HG02970 (cell line): ENCODE results near the gene GRHPR.
"Not testable (repeated sequence)": the region's sequence is repeated elsewhere in the genome, so short reads cannot be mapped to it uniquely, and the experiment has no call there.

ENCODE experiments used
- ATAC-seq: cut with Tn5 transposase; IDR thresholded peaks from one replicate; pipeline ENCODE4 v1.9.1; 2021; ENCODE audit warnings: mild to moderate bottlenecking, moderate library complexity, moderate number of reproducible peaks; ENCODE audit not compliant: unreplicated experiment, low FRiP score

The GRHPR gene

DNA sequence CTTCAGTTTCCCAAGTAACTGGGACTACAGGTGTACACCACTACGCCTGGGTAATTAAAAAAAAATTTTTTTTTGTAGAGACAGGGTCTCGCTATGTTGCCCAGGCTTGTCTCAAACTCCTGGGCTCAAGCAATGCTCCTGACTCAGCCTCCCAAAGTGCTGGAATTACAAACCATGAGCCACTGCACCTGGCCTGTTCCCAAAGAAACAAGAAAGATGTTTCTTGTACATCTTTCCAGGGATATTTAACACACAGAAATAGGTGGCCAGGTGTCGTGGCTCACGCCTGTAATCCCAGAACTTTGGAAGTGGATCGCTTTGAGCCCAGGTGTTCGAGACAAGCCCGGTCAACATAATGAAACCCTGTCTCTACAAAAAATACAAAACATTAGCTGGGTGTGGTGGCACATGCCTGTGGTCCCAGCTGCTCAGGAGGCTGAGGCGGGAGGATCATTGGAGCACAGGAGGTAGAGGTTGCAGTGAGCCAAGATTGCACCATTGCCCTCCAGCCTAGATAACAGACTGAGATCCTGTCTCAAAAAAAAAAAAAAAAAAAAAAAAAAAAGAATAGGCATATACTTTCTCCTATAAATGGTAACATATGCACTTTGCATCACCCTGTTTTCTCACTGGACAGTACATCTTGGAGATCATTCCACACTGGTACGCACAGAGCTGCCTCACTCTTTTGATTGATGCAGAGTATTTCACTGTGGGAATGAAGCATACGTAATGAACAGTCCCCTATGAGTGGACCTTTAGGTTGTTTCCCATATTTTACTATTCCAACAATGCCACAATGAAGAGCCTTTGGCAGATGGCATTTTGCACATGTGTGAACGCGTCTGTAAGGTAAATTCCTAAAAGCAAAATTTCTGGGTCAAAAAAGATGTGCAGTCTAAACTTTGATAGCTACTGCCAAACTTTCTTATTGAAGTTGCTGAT is 2.0 kb upstream of the GRHPR start:
- no peak for ATAC-seq

DNA sequence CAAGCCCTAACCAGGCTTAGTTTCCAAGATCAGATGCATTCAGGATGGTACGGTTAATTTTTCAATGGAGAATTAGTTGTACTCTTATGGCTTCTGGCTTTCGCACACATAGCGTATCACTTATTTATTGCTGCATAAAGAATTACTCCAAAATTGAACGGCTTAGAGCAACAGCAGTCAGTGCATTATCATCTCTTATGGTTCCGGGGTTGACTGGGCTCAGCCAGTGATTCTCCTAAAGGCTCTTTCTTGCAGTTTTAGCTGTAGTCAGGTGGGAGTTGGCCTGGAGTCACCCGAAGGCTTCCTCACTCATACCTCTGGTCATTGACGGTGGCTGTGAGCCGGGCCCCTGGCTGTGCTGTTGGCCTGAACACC is 595 bp upstream of the GRHPR start:
- no peak for ATAC-seq

DNA sequence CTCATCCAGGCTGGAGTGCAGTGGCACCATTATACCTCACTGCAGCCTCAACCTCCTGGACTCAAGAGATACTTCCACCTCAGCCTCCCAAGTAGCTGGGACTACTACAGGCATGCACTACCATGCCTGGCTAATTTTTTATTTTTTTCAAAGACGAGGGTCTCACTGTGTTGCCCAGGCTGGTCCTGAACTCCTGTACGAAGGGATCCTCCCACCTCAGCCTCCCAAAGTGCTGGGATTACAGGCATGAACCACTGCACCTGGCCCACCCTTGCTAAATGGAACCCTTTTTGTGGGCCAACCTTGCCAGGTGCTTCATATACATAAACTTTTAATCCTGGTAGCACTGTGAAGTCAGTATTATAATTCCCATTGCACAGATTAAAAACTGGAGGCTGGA is 1.0 kb downstream of the GRHPR start:
- ATAC-seq: no peak

DNA sequence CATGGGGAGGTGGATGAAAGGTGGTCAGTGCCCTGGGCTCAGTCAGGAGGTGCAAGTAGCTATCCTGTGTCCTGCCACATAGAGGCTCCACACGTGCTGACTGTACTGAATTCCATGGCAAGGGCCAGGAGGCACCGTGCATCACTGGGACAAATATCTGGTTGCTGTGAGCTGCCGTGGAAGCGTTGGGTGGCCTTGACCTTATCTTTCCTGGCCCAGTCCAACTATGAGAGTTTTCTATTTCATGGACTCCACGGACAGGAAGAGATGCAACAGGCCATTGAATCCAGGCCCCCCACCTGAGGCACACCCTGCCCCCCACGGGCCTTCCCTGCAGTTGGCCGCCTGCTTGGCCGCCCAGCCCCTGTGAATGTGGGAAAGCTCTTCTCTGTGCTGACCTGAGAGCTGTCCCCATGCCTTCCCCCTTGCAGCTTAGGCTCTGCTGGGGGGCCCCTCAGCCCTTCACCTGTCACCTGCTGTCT is 1.7 kb downstream of the GRHPR start:
- ATAC-seq: no peak

DNA sequence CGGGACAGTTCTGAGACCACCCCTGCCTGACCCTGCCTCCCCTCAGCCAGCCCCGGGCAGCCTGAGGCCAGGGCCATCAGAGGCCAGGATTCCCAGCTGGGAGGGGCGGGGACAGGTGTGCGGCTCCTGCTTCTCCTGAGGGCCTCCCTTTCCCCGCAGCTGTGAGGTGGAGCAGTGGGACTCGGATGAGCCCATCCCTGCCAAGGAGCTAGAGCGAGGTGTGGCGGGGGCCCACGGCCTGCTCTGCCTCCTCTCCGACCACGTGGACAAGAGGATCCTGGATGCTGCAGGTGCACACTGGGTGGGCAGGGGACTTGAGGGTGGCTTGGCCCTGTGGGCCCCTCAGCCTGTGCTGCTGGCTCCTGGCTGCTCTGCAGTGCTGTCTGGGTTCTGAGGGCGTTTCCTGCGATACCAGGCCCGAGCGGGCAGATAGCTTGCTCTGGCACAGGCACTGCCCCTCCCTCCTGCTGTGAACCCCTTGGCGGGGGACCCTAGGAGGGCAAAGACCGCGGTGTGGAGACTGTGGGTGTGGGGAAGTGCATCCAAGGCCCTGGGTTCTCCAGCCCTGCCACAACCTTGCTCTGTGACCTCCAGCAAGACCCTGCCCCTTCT is 2.3 kb downstream of the GRHPR start:
- no peak for ATAC-seq

DNA sequence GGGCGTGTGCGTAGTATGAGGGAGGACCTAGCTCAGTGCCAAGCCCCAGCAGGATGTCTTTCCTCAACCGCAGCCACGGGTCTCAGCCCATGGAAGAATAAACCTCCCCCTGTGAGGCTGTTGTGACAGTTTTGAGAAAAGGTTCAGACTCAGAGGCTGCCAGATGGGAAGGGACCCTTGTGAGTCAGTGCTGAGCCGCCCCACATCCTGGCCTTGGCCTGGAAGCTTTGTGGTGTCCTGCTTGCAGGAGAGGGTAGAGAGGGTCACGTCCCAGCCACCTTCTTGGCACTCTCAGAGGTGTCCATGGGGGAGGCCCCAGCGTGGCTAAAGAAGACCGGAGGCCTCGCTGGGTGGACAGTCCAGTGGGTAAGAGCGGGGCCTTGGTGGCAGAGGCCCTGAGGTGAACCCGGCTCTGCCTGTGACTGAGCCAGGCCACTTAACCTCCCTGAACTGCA is 2.8 kb downstream of the GRHPR start:
- ATAC-seq: no peak

DNA sequence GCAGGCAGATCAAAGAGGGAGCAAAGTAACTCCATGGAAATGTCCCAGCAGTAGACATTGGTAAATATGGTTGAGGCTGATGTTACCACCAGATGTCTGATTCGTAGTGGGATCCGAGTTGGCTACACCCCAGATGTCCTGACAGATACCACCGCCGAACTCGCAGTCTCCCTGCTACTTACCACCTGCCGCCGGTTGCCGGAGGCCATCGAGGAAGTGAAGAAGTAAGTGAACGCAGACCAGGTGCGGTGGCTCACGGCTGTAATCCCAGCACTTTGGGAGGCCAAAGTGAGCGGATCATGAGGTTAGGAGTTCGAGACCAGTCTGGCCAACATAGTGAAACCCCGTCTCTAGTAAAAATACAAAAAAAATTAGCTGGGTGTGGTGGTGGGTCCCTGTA is 3.9 kb downstream of the GRHPR start:
- ATAC-seq: not testable (repeated sequence)

DNA sequence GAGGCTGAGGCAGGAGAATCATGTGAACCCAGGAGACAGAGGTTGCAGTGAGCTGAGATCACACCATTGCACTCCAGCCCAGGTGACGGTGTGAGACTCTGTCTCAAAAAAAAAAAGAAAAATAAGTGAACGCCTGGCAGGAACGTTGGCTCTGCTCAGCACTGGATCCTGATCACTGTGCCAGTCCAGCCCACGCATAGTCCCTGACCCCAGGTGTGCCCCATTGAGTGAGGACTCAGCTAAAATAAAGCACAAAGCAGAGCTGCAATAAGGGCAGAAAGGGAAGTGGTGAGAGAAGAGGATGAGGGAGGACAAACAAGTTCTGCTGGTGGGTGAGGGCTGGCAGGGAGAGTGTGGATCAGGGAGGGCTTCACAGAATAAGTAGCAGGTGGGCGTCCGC is 4.3 kb downstream of the GRHPR start:
- no peak for ATAC-seq

DNA sequence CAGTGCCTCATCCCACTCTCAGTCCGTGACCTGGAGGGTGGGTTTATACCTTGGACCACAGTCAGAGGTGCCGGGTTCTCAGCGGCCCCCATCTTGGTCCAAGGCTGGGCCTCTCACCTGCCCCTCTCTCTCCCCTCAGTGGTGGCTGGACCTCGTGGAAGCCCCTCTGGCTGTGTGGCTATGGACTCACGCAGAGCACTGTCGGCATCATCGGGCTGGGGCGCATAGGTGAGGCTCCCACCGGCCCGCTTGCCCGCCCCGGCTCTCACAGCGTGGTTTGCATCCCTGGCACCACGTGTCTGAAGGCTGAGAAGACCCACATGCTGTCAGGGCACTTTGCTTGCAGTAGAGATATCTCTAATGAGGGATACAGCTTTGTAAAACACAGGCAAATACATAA is 5.8 kb downstream of the GRHPR start:
- no peak for ATAC-seq

DNA sequence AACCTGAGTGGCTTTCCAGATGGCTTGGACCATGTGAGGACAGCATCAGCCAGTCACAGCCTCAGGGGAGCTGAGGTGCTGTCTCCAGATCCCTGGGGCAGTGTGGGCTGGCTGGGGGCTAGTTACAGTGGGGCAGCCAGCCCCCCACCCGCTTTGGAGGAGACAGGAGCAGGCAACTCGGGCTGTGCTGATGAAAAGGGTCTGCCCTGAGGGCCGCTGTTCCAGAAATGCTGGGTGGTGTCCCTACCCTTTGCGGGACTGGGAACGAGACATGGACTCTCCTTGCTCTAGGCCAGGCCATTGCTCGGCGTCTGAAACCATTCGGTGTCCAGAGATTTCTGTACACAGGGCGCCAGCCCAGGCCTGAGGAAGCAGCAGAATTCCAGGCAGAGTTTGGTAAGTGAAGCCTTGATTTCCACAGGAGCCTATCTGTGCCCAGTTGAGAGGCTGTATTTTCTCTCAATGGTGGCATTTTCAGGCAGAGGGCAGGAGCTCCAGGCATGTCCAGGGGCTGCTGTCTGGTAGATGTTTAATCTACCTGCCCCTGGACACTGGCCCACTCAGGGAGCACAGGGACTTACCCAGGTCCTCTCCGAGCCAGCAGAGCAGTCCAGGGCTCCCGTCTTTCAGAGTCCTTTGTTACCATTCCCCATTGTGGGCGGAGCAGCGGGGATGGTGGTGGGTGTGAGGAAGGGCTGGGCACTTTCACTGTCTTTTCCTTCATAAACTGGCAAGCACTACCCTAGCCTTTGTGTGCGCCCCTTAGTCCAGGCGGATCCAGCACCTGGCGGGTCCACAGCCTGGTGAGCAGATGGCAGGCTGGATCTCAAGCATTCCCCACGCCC is 7.2 kb downstream of the GRHPR start:
- no peak for ATAC-seq

DNA sequence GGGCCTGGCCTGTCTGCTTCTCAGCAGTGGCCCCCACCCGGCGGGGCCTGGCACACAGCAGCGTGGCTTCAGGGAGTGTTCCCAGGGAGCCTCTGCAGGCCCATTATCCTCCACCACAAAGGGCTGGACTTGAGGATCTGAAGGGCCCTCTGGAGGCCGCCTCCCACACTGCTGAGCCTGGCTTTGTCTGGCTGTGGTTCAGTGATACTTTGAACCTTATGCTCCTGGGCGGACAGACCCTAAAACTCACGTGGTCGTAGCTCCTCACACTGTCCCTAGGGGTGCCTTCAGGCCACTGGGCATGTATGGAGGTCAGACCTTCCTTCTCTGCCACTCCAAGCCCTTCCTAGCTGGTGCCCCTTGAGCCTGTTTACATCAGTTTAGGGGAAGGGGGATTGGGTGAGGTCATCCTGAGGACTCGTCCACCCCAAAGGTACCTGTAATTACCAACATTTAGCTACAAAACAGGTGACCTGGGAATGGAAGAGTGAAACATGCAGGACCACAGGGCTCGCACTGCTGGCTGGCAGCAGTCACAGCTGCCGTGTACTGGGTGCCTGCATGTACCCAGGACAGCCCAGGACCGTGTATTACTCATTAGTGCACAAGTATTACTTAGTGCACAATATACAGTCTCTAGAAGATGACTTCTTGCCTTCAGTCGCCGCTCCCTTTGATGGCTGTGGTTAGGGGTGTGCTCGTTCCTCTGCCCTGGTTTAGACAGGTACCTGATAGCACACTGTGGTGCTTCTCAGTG is 8.5 kb downstream of the GRHPR start:
- no peak for ATAC-seq

DNA sequence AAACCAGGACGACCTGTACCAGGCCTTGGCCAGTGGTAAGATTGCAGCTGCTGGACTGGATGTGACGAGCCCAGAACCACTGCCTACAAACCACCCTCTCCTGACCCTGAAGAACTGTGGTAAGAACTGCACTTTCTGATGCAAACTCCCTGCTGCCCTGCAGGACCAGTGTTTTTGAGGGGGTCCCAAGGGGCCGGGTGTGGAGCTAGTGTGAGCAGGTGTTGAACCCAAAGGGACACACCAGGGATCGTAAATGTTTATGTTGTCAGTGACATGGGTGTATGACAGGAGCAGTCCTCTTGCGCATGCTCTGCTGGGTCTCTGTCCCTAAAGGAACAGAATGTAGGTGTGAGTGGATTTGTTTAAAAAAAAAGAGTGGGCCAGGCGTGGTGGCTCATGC is 9.5 kb downstream of the GRHPR start:
- ATAC-seq: no peak

DNA sequence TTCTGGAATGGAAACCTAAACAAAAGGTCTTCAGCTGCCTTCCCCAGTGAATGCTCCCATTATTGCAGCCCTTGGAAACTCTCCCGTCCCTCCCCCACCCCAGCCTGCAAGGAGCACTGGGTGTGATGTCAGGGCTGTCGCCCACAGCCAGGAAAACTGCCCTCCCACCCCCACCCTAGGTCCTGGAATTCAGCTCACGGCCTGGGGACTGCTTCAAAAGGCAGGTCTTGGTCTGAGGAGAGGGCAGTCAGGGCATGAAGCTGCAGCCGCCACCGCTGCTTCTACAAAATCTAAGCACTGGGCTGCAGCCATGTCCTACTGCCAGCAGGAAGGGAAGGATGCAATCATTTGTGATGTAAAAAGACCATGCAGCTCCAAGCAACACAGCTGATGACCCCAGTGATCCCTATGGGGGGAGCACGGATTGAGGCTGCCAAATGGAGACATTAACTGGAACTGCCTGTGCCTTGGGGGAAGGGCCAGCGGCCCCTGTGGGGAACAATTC is 11.4 kb downstream of the GRHPR start:
- no peak for ATAC-seq

DNA sequence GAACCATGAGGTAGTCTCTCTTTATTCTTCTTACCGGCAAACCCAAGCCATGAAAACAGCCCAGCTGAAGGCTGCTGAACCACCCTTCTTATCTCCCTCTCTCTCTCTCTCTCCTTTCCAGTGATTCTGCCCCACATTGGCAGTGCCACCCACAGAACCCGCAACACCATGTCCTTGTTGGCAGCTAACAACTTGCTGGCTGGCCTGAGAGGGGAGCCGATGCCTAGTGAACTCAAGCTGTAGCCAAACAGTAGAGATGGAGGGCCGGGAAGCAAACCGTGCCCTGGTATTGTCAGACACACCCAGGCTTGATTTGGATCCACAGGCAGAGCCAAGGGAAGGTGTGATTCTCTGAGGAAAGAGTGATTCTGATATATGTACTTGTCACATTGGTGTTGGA is 14.0 kb downstream of the GRHPR start:
- ATAC-seq: no peak

DNA sequence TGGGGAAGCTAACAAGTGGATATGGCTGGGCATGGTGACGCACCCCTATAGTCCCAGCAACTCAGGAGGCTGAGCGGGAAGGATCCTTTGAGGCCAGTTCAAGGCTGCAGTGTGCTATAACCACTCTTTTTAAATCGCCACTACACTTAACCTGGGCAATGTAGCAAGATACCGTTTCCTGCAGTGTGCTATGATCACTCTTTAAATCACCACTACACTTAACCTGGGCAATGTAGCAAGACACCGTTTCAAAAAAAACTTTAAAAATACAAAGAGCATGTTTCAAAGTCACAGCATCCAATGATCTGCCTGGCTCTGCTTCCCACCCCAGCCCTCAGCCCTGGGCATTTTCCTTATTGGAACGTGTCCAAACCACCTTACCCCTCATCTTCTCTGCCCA is 14.5 kb downstream of the GRHPR start:
- no peak for ATAC-seq

DNA sequence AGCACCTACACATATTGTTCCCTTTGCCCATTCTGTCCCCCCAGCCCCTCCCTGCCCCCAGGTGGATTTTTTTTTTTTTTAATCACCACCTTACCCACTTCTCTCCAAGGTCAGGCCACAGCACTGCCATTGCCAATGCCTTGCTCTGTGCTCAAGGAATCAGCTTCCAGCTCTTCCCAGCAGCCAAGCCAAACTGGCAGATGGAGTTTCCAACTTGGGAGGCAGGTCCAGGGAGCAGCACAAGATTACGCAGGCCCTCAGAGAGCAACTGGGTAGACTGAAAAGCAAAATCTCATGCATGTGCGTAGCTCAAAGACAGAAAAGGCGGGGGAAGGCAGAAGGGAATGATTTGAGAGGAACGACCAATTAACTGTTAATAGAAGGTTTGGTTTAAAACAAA is 15.1 kb downstream of the GRHPR start:
- no peak for ATAC-seq

DNA sequence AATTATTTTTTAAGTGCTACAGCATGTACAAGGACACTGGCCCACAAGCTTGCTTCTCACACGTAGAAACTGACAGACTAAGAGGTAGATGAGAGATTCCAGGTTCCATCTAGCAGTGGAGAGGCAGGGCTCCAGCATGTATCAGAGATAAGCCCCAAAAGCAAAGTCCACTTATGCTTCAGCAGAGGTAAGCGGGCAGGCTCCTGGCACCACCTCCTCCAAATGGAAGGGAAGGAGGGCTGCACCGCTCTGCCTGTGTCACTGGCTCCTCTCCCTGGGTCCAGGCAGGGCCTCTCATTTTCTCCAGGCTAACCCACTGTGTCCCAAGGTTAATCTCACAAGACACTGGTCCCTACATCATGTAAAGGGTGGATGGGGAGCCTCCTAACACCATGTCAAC is 15.9 kb downstream of the GRHPR start:
- ATAC-seq: no peak

DNA sequence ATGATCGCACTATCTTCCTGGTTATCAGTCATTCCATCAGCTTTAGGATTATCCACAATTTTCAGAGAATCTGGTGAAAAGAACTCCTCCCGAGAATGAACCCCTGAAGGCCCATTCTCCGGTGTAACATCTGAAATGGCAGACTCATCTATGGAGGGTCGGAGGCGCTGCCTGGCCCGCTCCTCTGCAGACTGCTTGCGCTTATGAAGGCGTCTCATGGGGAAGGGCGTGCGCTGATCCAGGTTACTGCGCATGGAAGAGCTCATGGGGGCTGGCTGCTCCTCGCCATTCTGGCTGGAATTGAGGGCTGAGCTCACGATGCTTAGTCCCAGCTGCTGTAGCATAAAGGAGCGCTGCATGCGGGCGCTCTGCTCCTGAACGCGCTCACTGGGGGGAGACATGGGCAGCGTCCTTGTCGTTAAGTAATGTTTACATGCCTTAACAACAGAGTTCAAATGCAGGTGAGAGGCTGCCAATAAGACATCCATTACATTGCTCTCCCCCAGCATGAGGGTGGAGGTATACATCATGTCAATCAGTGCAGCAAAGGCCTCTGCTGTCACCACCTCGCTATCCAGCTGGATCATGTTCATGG is 19.4 kb downstream of the GRHPR start:
- no peak for ATAC-seq

DNA sequence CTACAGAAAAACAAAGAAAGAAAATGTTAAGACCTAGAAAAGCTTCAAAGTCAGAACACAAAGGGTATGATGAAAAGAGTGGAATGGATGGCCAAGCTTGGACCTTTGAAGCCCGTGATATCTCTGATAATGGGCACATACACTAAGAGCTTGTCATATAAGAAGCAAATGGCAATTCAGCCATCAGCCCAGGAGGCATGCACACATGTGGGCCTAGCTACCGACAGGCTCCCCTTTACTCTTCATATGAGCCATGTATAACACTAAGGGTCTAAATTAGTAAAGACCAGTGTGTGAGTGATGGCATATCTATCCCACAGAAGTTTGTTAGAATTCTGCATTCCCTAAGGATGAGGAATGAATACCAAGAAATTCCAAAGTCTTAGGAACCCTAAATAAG is 20.1 kb downstream of the GRHPR start:
- ATAC-seq: no peak

DNA sequence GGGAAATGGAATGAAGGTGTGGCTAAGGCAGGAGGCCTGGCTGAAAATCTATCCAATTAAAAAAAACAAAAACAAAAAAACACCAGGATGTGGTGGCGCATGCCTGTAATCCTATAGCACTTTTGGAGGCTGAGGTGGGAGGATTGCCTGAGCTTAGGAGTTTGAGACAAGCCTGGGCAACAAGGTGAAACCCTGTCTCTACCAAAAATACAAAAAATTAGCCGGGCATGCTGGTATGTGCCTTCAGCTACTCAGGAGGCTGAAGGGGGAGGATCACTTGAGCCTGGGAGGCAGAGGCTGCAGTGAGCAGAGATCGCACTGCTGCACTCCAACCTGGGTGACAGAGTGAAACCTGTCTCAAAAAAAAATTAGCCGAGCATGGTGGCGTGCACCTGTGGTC is 21.1 kb downstream of the GRHPR start:
- no peak for ATAC-seq
